Daoy (cell line): Measurements from ENCODE around the gene ZSCAN12. TPM values are rescaled to one million over a fixed set of nuclear protein-coding genes. Genes with fewer than 3 reads are reported as not detected.

Source experiments
- total RNA-seq: library from RNA; depleted of rRNA; stranded (reverse); fragments of >200 nt; shearing (Covaris generic); gene quantifications from 2 replicates; pipeline ENCODE4 v1.2.3, GENCODE V29; 2014; rRNA removed

The ZSCAN12 gene
- total RNA-seq, 1 experiment from 2014 or later = 8.1 TPM

Other genes with a start within 250 kb of the ZSCAN12 start
- gene ZSCAN9, start 174.5 kb downstream of the ZSCAN12 start, total RNA-seq = 17.8 and 21.7 TPM in 2 replicates
- 2.9 and 4.5 TPM in 2 replicates for gene ZKSCAN4, start 147.5 kb downstream of the ZSCAN12 start, total RNA-seq
- gene NKAPL, start 140.4 kb downstream of the ZSCAN12 start, total RNA-seq = not detected in 2 replicates
- gene ZSCAN26, start 132.6 kb downstream of the ZSCAN12 start, total RNA-seq = 14.4 and 18.3 TPM in 2 replicates
- gene PGBD1, start 118.2 kb downstream of the ZSCAN12 start, total RNA-seq = 11.4 and 12.4 TPM in 2 replicates
- gene ZSCAN31, start 63.6 kb downstream of the ZSCAN12 start, total RNA-seq = 27.6 and 36.1 TPM in 2 replicates
- 2.5 and 5.3 TPM in 2 replicates for gene ZKSCAN3, start 49.8 kb downstream of the ZSCAN12 start, total RNA-seq
- 3.4 and 8.4 TPM in 2 replicates for gene ZSCAN23, start 43.7 kb upstream of the ZSCAN12 start, total RNA-seq
- gene GPX6, start 116.0 kb upstream of the ZSCAN12 start, total RNA-seq = not detected in 2 replicates
- gene GPX5, start 126.1 kb upstream of the ZSCAN12 start, total RNA-seq = not detected in 2 replicates